Panc1 (cell line): ENCODE measurements around the gene CCDC167. TPM values are rescaled to one million over a fixed set of nuclear protein-coding genes. Genes with fewer than 3 reads are reported as not detected.
A peak's percentile ranks its signal among the peaks of the same experiment; 100 is the strongest.

ENCODE experiments used
- ATAC-seq: fragments of 200-7000 bp; cut with Tn5 transposase; 2 replicates; pipeline ENCODE4 v1.9.1; 2020; ENCODE audit warnings: mild to moderate bottlenecking, moderate library complexity
- BruUV-seq: library from RNA; stranded (reverse); fragments of 400-500 nt; replicated peaks from 2 replicates; lab custom pipeline; 2021; lab: Mats Ljungman, UMichigan
- CTCF ChIA-PET: fragments of 300-600 bp; sonication (Branson Sonifier 250); formaldehyde crosslinking; loops from one replicate; lab custom pipeline; 2022; ENCODE audit warnings: antibody characterized with exemption; lab: Charles Lee
- POLR2A ChIA-PET: fragments of 300-600 bp; sonication (Branson Sonifier 250); formaldehyde crosslinking; loops from one replicate; lab custom pipeline; 2022; ENCODE audit warnings: antibody characterized with exemption; lab: Charles Lee
- DNase-seq: peaks from one replicate; pipeline ENCODE4 v3.0.0-alpha.2; 2010; ENCODE audit warnings: low read depth, low spot score
- H3K27ac ChIP-seq: 2 replicates; pipeline ENCODE4 v1.5.1; 2011; ENCODE audit warnings: mild to moderate bottlenecking, low read length, inconsistent platforms
- H3K27me3 ChIP-seq: fragments of 200-500 bp; sonication (Bioruptor generic); 2 replicates; pipeline ENCODE4 v1.6.0; 2014; ENCODE audit warnings: low read length, inconsistent platforms; ENCODE audit not compliant: control insufficient read depth, insufficient read depth
- H3K36me3 ChIP-seq: fragments of 200-500 bp; sonication (Bioruptor generic); 2 replicates; pipeline ENCODE4 v1.5.1; 2014; ENCODE audit warnings: inconsistent platforms, mild to moderate bottlenecking, low read length, moderate library complexity; ENCODE audit not compliant: control insufficient read depth, insufficient read depth
- H3K4me1 ChIP-seq: 2 replicates; pipeline ENCODE4 v1.5.1; 2011; ENCODE audit warnings: inconsistent platforms, mild to moderate bottlenecking, low read length, moderate library complexity; ENCODE audit not compliant: control insufficient read depth, insufficient read depth
- H3K4me3 ChIP-seq, 2 experiments: 2 replicates each; pipeline ENCODE4 v1.5.1; 2011 to 2012; ENCODE audit warnings: low read depth in 2 of 2, low read length in 2 of 2, mild to moderate bottlenecking in 2 of 2, inconsistent platforms in 1 of 2, moderate library complexity in 1 of 2
- H3K9me3 ChIP-seq: fragments of 200-500 bp; sonication (Bioruptor generic); 2 replicates; pipeline ENCODE4 v1.5.1; 2014; ENCODE audit warnings: low read depth, mild to moderate bottlenecking, inconsistent platforms, low read length, moderate library complexity; ENCODE audit not compliant: control insufficient read depth, insufficient read depth
- CTCF ChIP-seq: fragments of 450-650 bp; IDR thresholded peaks from 2 replicates; pipeline ENCODE4 v1.5.1; 2017; ENCODE audit warnings: mild to moderate bottlenecking
- POLR2AphosphoS5 ChIP-seq: IDR thresholded peaks from 2 replicates; pipeline ENCODE4 v1.6.1; 2012; ENCODE audit warnings: mild to moderate bottlenecking, low read depth, low read length, moderate library complexity
- REST ChIP-seq, 2 experiments: IDR thresholded peaks; 2 replicates each; pipeline ENCODE4 v1.6.1; 2011 to 2012; ENCODE audit warnings: low read depth in 2 of 2, control low read depth in 1 of 2, low read length in 1 of 2, mild to moderate bottlenecking in 1 of 2, moderate library complexity in 1 of 2; ENCODE audit not compliant: insufficient read depth in 1 of 2
- SIN3A ChIP-seq: IDR thresholded peaks from 2 replicates; pipeline ENCODE4 v1.6.1; 2012; ENCODE audit warnings: low read depth, mild to moderate bottlenecking, low read length, moderate library complexity, borderline replicate concordance; ENCODE audit not compliant: insufficient read depth
- TCF7L2 ChIP-seq: IDR thresholded peaks from 2 replicates; pipeline ENCODE4 v1.6.1; 2011; ENCODE audit warnings: mild to moderate bottlenecking, low read depth, low read length, inconsistent platforms
- in situ Hi-C: cut with HindIII; loops from 2 replicates; pipeline ENCODE4 v1.10.0; 2016; ENCODE audit warnings: low sequenced_read_pairs, low pct_unique_long_range_greater_than_20kb
- intact Hi-C: fragments of 100-400 bp; cut with micrococcal nuclease; formaldehyde crosslinking; loops from one replicate; pipeline ENCODE4 v1.10.0; 2022; ENCODE audit not compliant: unreplicated experiment
- total RNA-seq: library from RNA; stranded (reverse); gene quantifications from one replicate; pipeline ENCODE4 v1.2.1, GENCODE V29; 2021; ENCODE audit not compliant: unreplicated experiment

Gene CCDC167
- total RNA-seq, 1 experiment from 2014 or later: 57.6 TPM

GRCh38 chr6:37513576-37513975, 13.9 kb upstream of the CCDC167 start:
- H3K4me3 ChIP-seq: no peak overlapping the region
- H3K27ac ChIP-seq: peak overlapping the region; percentile 91
- BruUV-seq: no TSS peak
- no peak for TF ChIP-seq REST (IDR thresholded peaks at IDR 0.05; ENCODE audit: insufficient read depth in 1 of 2, low read depth in 2 of 2, low read length in 1 of 2)
- TF ChIP-seq SIN3A: no peak
- no peaks in the 10 kb centered on the region for H3K36me3 ChIP-seq
- intact Hi-C loops: no loop called here
- in situ Hi-C loops: no loop called here
- CTCF ChIA-PET: no interaction called here
- no peaks in the 10 kb centered on the region for H3K9me3 ChIP-seq
- DNase-seq (no peak), ATAC-seq (no peak)
- H3K27me3 ChIP-seq: no peaks in the 10 kb centered on the region
- H3K4me1 ChIP-seq: peaks cover 68% of the 10 kb centered on the region
- POLR2A ChIA-PET: no interaction called here

GRCh38 chr6:37513155-37513554, 13.5 kb upstream of the CCDC167 start:
- no peak for ATAC-seq
- no TSS peak for BruUV-seq
- intact Hi-C loops: no loop called here
- in situ Hi-C loops: no loop called here
- POLR2A ChIA-PET: no interaction called here
- CTCF ChIA-PET: no interaction called here
- Histone ChIP-seq H3K9me3 (no peaks in the 10 kb centered on the region), H3K27me3 (no peaks in the 10 kb centered on the region), H3K4me3 (no peak overlapping the region), H3K27ac (peak overlapping the region; percentile 91), H3K36me3 (no peaks in the 10 kb centered on the region), H3K4me1 (peaks cover 70% of the 10 kb centered on the region)
- TF ChIP-seq SIN3A (no peak), REST (IDR thresholded peaks at IDR 0.05; ENCODE audit: insufficient read depth in 1 of 2, low read depth in 2 of 2, low read length in 1 of 2) (no peak), POLR2AphosphoS5 (no peak), TCF7L2 (no peak), CTCF (no peak)
- DNase-seq: no peak
